NCI-H748 (cell line): Measurements from ENCODE around the gene SCAF4.
"Not testable (repeated sequence)": the region's sequence is repeated elsewhere in the genome, so short reads cannot be mapped to it uniquely, and the experiment has no call there.

Experiments
- DNase-seq: peaks from one replicate; lab custom pipeline; 2025; ENCODE audit not compliant: unreplicated experiment; lab: John Stamatoyannopoulos, UW

Gene SCAF4

DNA sequence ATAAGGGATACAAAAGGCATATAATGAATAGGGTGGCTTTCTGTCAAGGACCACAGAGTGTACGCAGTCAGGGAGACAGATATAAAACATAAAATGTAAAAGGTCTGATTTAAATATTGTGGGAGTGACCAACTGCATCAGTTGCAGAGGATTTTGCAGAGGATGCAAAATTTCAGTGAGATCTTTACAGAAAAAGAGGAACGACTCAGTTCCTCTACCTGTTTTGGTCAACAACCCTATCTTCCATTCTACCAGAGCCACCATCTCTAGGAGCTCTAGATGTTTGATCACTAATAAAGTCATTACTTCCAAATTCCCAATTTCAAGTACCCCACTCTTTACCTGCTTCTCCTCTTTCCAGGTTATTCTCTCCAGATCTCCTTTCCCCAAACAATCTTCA is 56.0 kb downstream of the SCAF4 start:
- no peak for DNase-seq

DNA sequence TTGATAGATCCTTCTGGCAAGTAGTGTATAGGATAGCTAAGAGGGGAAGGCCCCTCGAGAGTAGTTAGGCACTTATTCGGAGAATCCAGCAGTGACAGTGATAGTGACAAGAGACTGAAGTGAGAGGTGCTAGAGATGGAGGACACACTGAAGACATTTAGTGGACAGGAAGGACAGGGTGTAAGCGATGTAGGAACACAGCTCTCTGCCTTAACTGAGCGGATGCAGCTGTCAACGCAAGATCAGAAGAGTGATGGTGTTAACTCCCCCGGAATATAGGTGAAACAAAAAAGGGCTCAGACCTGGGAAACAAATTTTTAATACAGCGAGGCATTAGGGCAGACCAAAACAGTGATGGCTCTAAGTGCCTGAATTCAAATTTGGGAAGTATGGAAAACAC is 56.6 kb downstream of the SCAF4 start:
- no peak for DNase-seq

DNA sequence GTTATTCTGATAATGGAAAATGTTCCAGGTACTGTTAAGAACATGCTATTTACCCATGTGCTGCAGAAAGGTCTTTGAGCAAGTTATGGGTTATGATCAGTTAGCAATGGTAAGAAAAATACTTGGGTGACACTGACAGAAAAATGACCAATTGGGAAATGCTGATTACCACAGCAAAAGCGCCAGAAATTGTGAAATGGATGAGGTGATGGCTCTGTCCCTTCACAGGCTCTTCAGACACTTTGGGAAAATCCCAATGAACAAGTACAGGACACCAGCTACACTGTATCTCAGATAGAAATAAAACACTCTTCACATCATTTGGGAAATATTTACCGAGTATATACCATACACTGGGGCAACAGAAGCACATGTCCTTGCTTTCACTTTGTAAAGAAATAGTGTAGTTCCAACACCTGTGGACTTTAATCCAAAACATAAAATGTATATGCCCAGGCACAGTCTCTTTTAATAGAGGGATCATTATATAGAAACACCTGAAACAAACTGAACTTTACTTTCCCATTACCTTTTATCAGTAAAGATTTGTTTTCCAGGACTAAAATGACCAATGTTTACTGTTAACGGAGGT is 58.5 kb downstream of the SCAF4 start:
- DNase-seq: no peak

DNA sequence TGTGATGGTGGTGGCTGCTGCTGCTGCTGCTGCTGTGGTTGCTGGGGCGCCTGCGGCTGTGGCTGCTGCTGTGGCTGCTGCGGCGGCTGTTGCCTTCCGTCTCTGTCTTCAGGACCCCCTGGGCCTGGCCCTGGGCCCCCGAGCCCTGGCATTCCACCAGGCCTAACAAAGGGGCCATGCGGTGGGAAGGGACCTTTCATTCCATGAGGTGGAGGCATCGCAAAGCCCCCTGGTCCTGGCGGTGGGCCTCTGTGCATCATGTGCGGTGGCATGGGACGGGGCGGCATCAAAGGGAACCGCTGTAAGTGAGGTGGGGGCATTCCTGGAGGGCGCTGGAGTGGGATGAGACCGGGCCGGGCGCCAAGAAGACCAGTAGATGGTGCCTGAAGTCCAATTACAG is 60.0 kb downstream of the SCAF4 start:
- DNase-seq: no peak

DNA sequence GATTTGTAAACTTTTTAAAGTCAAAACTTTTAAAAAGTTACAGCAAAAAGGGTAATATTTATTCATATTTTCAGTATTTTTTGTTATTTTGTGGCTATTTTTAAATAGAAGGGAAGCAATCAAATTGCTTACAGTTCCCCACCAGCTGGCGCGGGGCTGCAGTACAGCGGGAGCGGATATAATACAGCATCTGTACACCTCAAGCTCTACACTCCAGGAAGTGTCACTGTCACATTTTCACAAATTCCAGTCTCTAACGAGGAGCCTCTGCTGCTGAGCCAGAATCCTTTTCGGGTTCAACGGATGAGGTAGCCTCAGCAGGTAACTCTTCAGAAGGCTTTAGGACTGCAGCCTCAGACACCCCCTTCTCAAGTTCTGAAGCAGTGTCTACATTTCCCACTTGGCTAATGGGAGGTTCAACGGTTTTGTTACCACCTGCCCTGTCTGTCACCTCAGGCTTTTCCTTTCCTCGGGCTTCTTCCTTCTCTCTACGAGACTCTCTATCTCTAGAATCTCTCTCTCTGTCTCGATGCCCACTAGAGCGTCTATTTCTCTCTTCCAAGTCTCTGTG is 60.7 kb downstream of the SCAF4 start:
- DNase-seq: no peak

DNA sequence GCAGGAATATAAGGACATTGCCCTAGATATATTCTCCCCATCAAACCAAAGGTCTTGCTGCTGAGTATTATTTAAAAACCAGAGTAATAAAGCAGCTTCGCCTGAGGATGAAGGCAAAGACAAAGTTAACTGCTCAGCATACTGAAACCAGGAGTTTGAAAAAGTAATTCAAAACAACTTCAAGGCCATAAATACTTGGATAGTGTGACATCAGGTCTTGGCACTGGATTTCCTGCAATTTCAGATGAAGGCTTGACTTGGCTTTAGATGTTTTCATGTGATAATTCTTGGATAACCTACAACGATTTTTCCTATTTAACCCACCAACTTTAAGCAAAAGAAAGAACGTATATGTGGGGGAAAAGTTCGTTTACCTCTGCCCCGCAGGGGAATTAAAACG is 61.8 kb downstream of the SCAF4 start:
- no peak for DNase-seq

DNA sequence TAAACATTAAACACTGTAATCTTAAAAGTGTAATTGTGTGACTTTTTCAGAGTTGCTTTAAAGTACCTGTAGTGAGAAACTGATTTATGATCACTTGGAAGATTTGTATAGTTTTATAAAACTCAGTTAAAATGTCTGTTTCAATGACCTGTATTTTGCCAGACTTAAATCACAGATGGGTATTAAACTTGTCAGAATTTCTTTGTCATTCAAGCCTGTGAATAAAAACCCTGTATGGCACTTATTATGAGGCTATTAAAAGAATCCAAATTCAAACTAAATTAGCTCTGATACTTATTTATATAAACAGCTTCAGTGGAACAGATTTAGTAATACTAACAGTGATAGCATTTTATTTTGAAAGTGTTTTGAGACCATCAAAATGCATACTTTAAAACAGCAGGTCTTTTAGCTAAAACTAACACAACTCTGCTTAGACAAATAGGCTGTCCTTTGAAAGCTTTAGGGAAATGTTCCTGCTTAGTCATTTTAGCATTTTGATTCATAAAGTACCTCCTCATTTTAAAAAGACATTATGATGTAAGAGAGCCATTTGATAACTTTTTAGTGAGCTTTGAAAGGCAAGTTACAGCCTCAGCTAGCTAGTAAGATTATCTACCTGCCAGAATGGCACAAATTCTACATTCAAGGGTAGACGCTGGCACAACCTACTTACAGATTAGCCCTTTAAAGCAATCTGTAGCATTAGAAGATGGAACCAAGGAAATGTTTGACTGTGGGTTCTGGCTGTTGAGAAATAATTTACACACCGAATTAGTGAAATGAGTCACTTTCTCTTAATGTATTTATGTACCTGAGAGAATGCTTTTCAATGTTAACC is 63.0 kb downstream of the SCAF4 start:
- no peak for DNase-seq

DNA sequence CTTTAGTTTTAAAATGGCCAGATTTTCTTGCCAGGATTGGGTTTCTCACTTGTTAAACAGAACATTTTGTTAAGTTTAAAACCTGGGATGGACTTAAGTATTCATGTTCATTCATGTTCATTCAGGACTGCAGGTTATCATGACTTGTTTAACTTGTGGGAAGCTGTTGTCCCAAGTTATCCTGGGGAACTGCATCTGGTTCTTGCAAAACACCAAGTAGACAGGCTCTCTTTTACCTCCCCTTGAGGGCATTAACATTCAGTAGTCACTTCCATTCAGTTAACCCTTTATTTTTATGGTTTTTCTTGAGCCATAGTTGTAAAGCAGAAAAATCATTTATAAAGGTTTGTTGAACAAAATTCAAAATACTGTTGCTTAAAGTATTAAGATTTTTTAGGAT is 64.3 kb downstream of the SCAF4 start:
- no peak for DNase-seq

DNA sequence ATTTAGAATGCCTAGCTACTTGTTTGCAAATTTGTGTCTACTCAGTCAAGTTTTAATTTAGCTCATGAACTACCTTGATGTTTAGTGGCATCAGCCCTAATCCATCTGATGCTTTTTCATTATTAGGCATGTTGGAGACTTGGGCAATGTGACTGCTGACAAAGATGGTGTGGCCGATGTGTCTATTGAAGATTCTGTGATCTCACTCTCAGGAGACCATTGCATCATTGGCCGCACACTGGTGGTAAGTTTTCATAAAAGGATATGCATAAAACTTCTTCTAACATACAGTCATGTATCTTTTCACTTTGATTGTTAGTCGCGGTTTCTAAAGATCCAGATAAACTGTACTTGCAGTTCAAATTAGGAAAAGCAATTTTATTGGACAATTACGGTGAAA is 64.8 kb downstream of the SCAF4 start:
- DNase-seq: no peak

DNA sequence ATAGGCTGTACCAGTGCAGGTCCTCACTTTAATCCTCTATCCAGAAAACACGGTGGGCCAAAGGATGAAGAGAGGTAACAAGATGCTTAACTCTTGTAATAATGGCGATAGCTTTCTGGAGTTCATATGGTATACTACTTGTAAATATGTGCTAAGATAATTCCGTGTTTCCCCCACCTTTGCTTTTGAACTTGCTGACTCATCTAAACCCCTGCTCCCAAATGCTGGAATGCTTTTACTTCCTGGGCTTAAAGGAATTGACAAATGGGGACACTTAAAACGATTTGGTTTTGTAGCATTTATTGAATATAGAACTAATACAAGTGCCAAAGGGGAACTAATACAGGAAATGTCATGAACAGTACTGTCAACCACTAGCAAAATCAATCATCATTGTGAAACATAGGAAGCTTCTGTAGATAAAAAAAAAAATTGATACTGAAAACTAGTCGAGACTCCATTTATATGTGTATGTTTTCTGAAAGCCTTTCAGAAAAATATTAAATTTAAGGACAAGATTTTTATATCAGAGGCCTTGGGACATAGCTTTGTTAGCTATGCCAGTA is 65.4 kb downstream of the SCAF4 start:
- no peak for DNase-seq

DNA sequence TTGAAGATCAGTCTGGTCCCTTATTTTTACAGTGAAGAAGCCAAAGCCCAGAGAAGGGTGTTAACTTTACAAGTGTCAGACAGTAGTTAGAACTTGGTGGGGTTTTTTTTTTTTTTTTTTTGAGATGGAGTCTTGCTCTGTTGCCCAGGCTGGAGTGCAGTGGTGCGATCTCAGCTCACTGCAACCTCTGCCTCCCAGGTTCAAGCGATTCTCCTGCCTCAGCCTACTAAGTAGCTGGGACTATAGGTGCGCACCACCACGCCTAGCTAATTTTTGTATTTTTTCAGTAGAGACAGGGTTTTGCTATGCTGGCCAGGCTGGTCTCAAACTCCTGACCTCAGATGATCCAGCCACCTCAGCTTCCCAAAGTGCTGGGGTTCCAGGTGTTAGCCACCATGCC is 66.0 kb downstream of the SCAF4 start:
- not testable (repeated sequence) for DNase-seq

DNA sequence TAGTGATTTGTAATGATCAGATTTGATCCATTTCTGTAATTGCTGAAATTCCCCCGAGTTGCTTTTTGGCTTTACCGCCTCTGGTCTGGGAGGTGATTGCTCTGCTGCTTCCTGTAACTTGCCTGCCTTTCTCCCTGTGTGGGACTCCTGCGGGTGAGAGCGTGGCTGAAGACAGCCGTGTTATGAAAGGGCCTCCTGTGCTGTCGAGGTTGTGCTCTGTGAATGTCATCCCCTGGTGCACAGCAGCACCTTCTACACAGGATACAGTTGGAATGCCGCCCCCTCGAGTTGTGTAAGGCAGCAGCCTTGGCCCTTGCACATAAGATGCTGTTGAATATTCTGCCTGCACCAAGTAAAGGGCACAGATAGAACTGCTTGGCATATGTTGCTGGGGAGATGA is 66.5 kb downstream of the SCAF4 start:
- DNase-seq: no peak

DNA sequence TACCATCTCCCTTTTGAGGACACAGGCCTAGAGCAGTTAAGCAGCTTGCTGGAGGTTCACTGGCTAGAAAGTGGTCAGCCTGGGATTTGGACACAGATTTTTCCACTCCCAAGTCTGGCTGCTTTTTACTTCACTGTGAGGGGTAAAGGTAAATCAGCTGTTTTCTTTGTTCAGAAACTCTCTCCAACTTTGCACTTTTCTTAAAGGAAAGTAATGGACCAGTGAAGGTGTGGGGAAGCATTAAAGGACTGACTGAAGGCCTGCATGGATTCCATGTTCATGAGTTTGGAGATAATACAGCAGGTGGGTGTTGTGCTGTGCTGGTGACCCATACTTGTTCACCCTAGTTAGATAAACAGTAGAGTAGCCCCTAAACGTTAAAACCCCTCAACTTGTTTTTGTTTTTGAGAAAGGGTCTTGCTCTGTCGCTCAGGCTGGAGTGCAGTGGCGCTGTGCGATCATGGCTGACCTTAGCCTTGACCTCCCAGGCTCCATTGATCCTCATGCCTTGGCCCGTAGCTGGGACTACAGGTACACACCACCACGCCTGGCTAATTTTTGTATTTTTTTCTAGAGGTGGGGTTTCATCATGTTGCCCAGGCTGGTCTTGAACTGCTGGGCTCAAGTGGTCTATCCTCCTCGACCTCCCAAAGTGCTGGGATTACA is 68.2 kb downstream of the SCAF4 start:
- no peak for DNase-seq

DNA sequence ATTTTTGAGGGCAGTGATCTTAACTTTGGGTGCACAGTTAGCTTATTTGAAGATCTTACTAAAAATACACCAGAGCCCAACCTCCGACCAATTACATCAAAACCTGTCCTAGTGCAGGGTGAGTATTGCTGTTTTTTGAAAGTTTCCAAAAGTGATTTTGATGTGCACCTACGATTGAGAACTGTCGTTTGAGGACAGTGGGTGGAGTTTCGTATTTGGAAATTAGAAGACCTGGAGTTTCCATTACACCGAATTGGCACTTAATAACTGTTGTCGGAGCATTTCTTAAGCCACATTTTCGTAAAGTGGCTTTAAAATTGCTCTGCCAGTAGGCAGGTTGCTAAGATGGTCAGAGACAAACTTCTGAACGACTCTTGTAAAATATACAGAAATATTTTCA is 71.3 kb downstream of the SCAF4 start:
- DNase-seq: no peak

DNA sequence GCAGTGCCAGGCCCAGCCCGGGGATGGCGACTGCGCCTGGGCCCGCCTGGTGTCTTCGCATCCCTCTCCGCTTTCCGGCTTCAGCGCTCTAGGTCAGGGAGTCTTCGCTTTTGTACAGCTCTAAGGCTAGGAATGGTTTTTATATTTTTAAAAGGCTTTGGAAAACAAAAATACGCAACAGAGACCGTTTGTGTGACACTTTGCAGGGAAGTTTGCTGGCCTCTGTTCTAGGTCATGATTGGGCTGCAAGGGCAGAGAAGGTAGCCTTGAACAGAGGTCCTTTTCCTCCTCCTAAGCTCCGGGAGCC is 71.7 kb downstream of the SCAF4 start:
- no peak for DNase-seq

DNA sequence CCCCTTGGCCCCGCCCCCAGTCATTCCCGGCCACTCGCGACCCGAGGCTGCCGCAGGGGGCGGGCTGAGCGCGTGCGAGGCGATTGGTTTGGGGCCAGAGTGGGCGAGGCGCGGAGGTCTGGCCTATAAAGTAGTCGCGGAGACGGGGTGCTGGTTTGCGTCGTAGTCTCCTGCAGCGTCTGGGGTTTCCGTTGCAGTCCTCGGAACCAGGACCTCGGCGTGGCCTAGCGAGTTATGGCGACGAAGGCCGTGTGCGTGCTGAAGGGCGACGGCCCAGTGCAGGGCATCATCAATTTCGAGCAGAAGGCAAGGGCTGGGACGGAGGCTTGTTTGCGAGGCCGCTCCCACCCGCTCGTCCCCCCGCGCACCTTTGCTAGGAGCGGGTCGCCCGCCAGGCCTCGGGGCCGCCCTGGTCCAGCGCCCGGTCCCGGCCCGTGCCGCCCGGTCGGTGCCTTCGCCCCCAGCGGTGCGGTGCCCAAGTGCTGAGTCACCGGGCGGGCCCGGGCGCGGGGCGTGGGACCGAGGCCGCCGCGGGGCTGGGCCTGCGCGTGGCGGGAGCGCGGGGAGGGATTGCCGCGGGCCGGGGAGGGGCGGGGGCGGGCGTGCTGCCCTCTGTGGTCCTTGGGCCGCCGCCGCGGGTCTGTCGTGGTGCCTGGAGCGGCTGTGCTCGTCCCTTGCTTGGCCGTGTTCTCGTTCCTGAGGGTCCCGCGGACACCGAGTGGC is 72.2 kb downstream of the SCAF4 start, which contains the start of gene SOD1:
TSS of gene SOD1 (plus strand) at position 158 of the 723 bp plus-strand sequence. CDS start at position 235, 77 bp downstream.
- DNase-seq: peak; percentile 94

DNA sequence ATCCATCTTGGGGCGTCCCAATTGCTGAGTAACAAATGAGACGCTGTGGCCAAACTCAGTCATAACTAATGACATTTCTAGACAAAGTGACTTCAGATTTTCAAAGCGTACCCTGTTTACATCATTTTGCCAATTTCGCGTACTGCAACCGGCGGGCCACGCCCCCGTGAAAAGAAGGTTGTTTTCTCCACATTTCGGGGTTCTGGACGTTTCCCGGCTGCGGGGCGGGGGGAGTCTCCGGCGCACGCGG is 72.7 kb downstream of the SCAF4 start:
- DNase-seq: no peak

DNA sequence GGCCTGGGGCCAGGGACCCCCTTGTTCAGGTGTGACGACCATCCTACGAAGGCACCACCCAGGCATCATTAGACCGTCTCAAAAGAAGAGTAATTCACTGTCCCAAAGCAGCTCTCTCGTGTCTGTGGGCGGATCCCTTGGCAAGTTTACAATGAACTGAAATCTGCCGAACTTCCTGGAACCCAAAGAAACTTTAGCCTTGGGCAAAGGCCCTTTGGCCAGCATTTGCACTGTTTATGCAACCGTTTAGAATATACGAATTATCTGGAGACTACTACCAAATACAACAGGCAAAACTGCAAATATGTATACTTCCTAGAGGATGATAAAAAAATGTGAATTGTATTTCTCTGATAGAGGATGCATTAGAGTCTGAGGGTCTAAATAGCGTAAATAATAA is 73.9 kb downstream of the SCAF4 start:
- DNase-seq: no peak

DNA sequence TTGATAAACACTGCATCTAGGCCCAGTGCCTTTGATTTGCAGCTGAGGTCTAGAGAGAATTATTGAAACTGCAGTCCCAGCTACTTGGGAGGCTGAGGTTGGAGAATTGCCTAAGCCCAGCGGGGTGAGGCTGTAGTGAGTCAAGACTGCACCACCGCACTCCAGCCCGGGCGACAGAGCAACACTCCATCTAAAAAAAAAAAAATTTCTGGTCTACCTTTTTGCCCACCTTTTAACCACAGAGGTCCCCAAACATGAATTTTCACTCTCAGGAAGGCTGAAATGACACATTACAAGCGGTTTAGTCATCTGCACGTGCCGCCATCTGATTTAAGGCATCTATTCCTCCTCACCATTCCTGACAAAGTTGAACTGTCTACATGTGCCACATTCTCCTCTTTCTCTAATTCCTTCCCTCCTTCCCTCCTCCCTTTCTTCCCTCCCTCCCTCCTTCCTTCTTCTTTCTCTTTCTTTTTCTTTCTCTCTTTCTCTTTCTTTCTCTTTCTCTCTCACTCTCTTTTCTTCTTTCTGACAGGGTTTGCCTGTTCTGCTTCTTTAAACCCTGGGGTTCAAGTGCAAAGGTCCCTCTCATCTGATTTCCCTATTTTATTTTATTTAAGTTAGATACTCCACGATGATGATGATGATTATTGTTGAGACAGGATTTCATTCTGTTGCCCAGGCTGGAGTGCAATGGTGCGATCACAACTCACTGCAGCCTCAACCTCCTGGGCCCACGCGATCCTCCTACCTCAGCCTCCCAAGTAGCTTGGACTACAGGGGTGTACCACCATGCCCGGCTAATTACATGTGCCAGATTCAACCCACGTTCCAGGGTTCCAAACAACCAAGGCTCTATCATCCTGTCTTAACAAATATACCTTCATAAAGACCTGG is 75.5 kb downstream of the SCAF4 start:
- DNase-seq: no peak

DNA sequence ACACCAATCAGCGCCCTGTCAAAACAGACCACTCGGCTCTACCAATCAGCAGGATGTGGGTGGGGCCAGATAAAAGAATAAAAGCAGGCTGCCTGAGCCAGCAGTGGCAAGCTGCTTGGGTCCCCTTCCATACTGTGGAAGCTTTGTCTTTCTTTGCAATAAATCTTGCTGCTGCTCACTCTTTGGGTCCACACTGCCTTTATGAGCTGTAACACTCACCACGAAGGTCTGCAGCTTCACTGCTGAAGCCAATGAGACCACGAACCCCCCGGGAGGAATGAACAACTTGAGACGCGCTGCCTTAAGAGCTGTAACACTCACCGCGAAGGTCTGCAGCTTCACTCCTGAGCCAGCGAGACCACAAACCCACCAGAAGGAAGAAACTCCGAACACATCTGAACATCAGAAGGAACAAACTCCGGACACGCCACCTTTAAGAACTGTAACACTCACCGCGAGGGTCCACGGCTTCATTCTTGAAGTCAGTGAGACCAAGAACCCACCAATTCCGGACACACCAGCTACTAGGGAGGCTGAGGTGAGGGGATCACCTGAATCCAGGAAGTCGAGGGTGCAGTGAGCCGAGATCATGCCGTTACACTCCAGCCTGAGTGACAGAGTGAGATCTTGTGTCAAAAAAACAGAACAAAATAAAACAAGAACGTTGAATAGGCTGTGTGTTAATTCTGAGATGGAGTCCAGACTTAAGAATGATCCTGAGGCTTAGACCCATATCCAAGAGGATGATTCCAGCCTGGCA is 76.9 kb downstream of the SCAF4 start:
- not testable (repeated sequence) for DNase-seq
